Hepatocyte (in vitro differentiated cells): Measurements from ENCODE around the gene GNG7. TPM values are rescaled to one million over a fixed set of nuclear protein-coding genes. Genes with fewer than 3 reads are reported as not detected.

Experiments
- DNase-seq: peaks from one replicate; pipeline ENCODE4 v3.0.0-alpha.2; 2016; ENCODE audit warnings: low spot score
- H2AFZ ChIP-seq: fragments of 200-600 bp; sonication (generic); 2 replicates; pipeline ENCODE4 v1.6.0; 2016; ENCODE audit warnings: antibody characterized with exemption, mild to moderate bottlenecking
- H3K27ac ChIP-seq: fragments of 200-600 bp; sonication (generic); 2 replicates; pipeline ENCODE4 v1.5.1; 2016; ENCODE audit warnings: mild to moderate bottlenecking
- H3K27me3 ChIP-seq: fragments of 200-600 bp; sonication (generic); 2 replicates; pipeline ENCODE4 v1.6.1; 2016
- H3K36me3 ChIP-seq: fragments of 200-600 bp; sonication (generic); replicated peaks from 2 replicates; pipeline ENCODE4 v1.5.1; 2016; ENCODE audit warnings: low read depth; ENCODE audit not compliant: insufficient read depth
- H3K4me1 ChIP-seq: fragments of 200-600 bp; sonication (generic); 2 replicates; pipeline ENCODE4 v1.5.1; 2016; ENCODE audit warnings: mild to moderate bottlenecking, moderate library complexity; ENCODE audit not compliant: insufficient read depth
- H3K4me2 ChIP-seq: fragments of 200-600 bp; sonication (generic); 2 replicates; pipeline ENCODE4 v1.6.0; 2016
- H3K4me3 ChIP-seq: fragments of 200-600 bp; sonication (generic); 2 replicates; pipeline ENCODE4 v1.5.1; 2016; ENCODE audit warnings: mild to moderate bottlenecking
- H3K79me2 ChIP-seq: fragments of 200-600 bp; sonication (generic); 2 replicates; pipeline ENCODE4 v1.6.0; 2017; ENCODE audit warnings: mild to moderate bottlenecking
- H3K9me2 ChIP-seq: fragments of 200-600 bp; sonication (generic); replicated peaks from 2 replicates; pipeline ENCODE4 v1.6.0; 2017; ENCODE audit warnings: mild to moderate bottlenecking; ENCODE audit not compliant: insufficient read depth
- H3K9me3 ChIP-seq: fragments of 200-600 bp; sonication (generic); 2 replicates; pipeline ENCODE4 v1.5.1; 2016; ENCODE audit warnings: low read depth, mild to moderate bottlenecking
- H4K20me1 ChIP-seq: fragments of 200-600 bp; sonication (generic); 2 replicates; pipeline ENCODE4 v1.6.0; 2016; ENCODE audit warnings: mild to moderate bottlenecking; ENCODE audit not compliant: insufficient read depth, poor library complexity, severe bottlenecking
- EZH2 ChIP-seq: fragments of 200-600 bp; sonication (generic); IDR thresholded peaks from 2 replicates; pipeline ENCODE4 v1.6.1; 2016; ENCODE audit warnings: antibody characterized with exemption, mild to moderate bottlenecking, borderline replicate concordance
- EZH2phosphoT487 ChIP-seq: fragments of 200-600 bp; sonication (generic); IDR thresholded peaks from one replicate; pipeline ENCODE4 v1.6.1; 2018; ENCODE audit warnings: antibody characterized with exemption, mild to moderate bottlenecking, low read depth, moderate library complexity; ENCODE audit not compliant: unreplicated experiment, severe bottlenecking
- WGBS: methylation state at CpG from one replicate; pipeline ENCODE4 v1.1.6; 2016; ENCODE audit warnings: low lambda C conversion rate; ENCODE audit errors: missing lambda C conversion rate; 5-methylcytosine and 5-hydroxymethylcytosine counted together
- polyA plus RNA-seq: library from polyadenylated mRNA; unstranded; fragments of >200 nt; fragmentation: Nextera tagmentation; extraction: Ambion mirVana; gene quantifications from 2 replicates; pipeline ENCODE4 v1.2.1, GENCODE V29; 2016
- total RNA-seq: library from RNA; depleted of rRNA; stranded (reverse); fragments of >200 nt; gene quantifications from 2 replicates; pipeline ENCODE4 v1.2.3, GENCODE V29; 2014
- TF ChIP-seq, protein P1 (sequence below): fragments of 200-600 bp; sonication (generic); IDR thresholded peaks from 2 replicates; pipeline ENCODE4 v1.5.1; 2016; ENCODE audit warnings: antibody characterized with exemption, mild to moderate bottlenecking; ENCODE audit not compliant: poor library complexity

Gene GNG7
- total and polyA plus RNA-seq, 2 experiments from 2014 or later: 1.2 to 1.9 TPM

DNA sequence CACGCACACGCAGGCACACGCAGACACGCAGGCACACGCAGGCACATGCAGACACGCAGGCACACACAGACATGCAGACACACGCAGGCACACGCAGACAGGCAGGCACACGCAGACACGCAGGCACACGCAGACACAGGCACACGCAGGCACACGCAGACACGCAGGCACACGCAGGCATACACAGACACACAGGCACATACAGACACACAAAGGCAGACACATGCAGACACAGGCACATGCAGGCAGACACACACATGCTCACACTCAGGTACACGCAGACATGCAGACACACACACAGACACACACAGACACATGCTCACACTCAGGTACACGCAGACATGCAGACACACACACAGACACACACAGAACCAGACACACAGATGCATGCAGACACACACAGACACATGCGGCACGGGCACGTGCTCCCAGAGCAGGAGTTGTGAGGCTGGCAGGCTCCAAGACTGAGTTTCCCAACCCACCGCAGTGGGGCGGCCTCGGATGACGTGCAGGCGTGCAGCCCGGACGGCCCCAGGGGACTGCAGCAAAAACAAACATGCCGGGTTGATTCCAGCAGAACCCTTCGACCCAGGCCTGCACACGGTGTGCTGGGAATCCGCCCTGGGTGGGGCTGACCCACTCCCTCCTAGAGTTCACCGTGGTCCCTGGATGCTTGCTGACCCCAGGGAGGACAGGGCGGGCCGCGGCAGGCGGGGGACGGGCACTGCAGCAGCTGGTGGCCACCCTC is 126.6 kb downstream of the GNG7 start:
- Histone ChIP-seq H3K27me3 (no peaks in the 10 kb centered on the region), H3K4me2 (peak overlapping the region; percentile 3), H4K20me1 (no peaks in the 10 kb centered on the region), H3K4me3 (no peak overlapping the region), H3K79me2 (no peaks in the 10 kb centered on the region), H3K27ac (peak overlapping the region; percentile 93), H2AFZ (no peak overlapping the region), H3K4me1 (peaks cover 35% of the 10 kb centered on the region), H3K9me3 (no peaks in the 10 kb centered on the region), H3K36me3 (no peaks in the 10 kb centered on the region), H3K9me2 (no peaks in the 10 kb centered on the region)
- DNase-seq: peak; percentile 68
- 77% methylated on average over 27 of the region's 37 CpGs for WGBS
- TF ChIP-seq EZH2phosphoT487 (no peak), EZH2 (no peak)
- TF ChIP-seq, protein P1, sequence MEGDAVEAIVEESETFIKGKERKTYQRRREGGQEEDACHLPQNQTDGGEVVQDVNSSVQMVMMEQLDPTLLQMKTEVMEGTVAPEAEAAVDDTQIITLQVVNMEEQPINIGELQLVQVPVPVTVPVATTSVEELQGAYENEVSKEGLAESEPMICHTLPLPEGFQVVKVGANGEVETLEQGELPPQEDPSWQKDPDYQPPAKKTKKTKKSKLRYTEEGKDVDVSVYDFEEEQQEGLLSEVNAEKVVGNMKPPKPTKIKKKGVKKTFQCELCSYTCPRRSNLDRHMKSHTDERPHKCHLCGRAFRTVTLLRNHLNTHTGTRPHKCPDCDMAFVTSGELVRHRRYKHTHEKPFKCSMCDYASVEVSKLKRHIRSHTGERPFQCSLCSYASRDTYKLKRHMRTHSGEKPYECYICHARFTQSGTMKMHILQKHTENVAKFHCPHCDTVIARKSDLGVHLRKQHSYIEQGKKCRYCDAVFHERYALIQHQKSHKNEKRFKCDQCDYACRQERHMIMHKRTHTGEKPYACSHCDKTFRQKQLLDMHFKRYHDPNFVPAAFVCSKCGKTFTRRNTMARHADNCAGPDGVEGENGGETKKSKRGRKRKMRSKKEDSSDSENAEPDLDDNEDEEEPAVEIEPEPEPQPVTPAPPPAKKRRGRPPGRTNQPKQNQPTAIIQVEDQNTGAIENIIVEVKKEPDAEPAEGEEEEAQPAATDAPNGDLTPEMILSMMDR: no peak

DNA sequence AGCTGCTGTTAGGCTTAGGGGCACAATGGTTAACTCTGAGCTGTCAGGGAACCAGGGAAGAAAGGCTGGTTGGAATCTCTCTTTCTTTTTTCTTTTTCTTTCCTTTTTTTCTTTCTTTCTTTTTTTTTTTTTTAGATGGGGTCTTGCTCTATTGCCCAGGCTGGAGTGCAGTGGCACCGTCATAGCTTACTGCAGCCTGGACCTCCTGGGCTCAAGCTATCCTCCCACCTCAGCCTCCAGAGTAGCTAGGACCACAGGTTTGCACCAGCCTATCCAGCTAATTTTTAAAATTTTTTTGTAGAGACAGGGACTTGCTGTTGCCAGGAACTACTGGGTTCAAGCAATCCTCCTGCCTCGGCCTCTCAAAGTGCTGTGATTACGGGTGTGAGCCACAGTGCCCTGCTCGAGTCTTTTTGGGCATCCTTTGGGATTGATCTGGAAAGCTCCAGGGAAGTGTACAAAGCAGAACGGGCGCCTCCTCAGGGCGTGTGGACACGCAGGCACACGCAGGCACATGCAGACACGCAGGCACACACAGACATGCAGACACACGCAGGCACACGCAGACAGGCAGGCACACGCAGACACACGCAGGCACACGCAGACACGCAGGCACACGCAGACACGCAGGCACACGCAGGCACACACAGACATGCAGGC is 127.4 kb downstream of the GNG7 start:
- H2AFZ ChIP-seq: no peak overlapping the region
- H3K9me3 ChIP-seq: no peaks in the 10 kb centered on the region
- 93% methylated on average over 15 of the region's 19 CpGs for WGBS
- no peaks in the 10 kb centered on the region for H3K79me2 ChIP-seq
- H3K27ac ChIP-seq: no peak overlapping the region
- no peak for DNase-seq
- H4K20me1 ChIP-seq: no peaks in the 10 kb centered on the region
- no peaks in the 10 kb centered on the region for H3K36me3 ChIP-seq
- H3K4me3 ChIP-seq: no peak overlapping the region
- no peak overlapping the region for H3K4me2 ChIP-seq
- TF ChIP-seq, protein P1: no peak
- TF ChIP-seq EZH2phosphoT487: no peak
- no peak for TF ChIP-seq EZH2
- peaks cover 35% of the 10 kb centered on the region for H3K4me1 ChIP-seq
- H3K27me3 ChIP-seq: no peaks in the 10 kb centered on the region
- no peaks in the 10 kb centered on the region for H3K9me2 ChIP-seq

DNA sequence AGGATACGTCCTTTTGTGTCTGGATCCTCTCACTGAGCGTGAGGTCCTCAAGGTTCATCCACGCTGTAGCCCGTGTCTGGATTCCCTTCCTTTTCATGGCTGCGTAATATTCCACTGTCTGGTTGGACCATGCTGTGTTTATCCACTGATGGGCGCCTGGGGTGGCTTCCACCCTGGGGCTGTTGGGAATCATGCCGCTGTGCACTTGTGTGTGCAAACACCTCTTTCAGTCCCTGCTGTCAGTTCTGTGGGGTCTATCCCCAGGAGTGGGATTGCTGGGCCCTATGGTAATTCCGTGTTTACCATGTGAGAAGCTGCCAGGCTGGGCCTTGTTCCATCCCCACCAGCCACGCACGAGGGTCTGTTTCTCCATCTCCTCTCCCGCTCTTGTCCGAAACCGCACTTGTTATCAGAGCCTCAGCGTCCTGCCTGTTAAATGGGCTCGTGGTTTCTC is 128.0 kb downstream of the GNG7 start:
- WGBS: 95% methylated on average over 15 of the region's 15 CpGs
- Histone ChIP-seq H3K9me3 (no peaks in the 10 kb centered on the region), H2AFZ (no peak overlapping the region), H3K27ac (no peak overlapping the region), H4K20me1 (no peaks in the 10 kb centered on the region), H3K79me2 (no peaks in the 10 kb centered on the region), H3K9me2 (no peaks in the 10 kb centered on the region), H3K4me1 (peaks cover 31% of the 10 kb centered on the region), H3K4me2 (no peak overlapping the region), H3K27me3 (no peaks in the 10 kb centered on the region), H3K4me3 (no peak overlapping the region), H3K36me3 (no peaks in the 10 kb centered on the region)
- TF ChIP-seq EZH2: no peak
- TF ChIP-seq EZH2phosphoT487: no peak
- TF ChIP-seq, protein P1: no peak
- no peak for DNase-seq
